ENCODE data around the gene ZFPL1. TPM values are rescaled to one million over a fixed set of nuclear protein-coding genes. Genes with fewer than 3 reads are reported as not detected.

ZFPL1 gene
- total RNA-seq, 4 donors from 2014 or later: 26.3 to 43.9 (median 33.3) TPM

GRCh38 chr11:65129649-65130441 is 45.8 kb downstream of the ZFPL1 start:
- H3K9me3 ChIP-seq: no peaks in the 10 kb centered on the region
- 67% methylated on average over 1 of the region's 13 CpGs; no CpG with 5 or more reads in 1 of the 2 donors for WGBS, 2 donors (ENCODE audit: low coverage in 1 of 2)
- peaks cover 0 to 83% of the 10 kb centered on the region in 2 donors for H3K36me3 ChIP-seq
- no peaks in the 10 kb centered on the region for H3K27me3 ChIP-seq
- TF ChIP-seq POLR2AphosphoS5 (IDR thresholded peaks at IDR 0.05): no peak
- TF ChIP-seq POLR2A (IDR thresholded peaks at IDR 0.05): no peak
- no peak for TF ChIP-seq CTCF (IDR thresholded peaks at IDR 0.05)
- no peak for TF ChIP-seq EP300 (IDR thresholded peaks at IDR 0.05)
- peaks cover 0 to 29% (median 11%) of the 10 kb centered on the region in 3 donors for H3K4me1 ChIP-seq
- H3K4me3 ChIP-seq: no peak overlapping the region
- no peak for ATAC-seq
- H3K27ac ChIP-seq: no peak overlapping the region

GRCh38 chr11:65130631-65131416 is 46.8 kb downstream of the ZFPL1 start:
- TF ChIP-seq POLR2AphosphoS5 (IDR thresholded peaks at IDR 0.05): no peak
- TF ChIP-seq EP300 (IDR thresholded peaks at IDR 0.05): no peak
- TF ChIP-seq CTCF (IDR thresholded peaks at IDR 0.05): no peak
- no peak for TF ChIP-seq POLR2A (IDR thresholded peaks at IDR 0.05)
- no peak for ATAC-seq
- Histone ChIP-seq H3K27ac (no peak overlapping the region), H3K27me3 (no peaks in the 10 kb centered on the region), H3K9me3 (no peaks in the 10 kb centered on the region), H3K4me1 (peaks cover 0 to 36% (median 11%) of the 10 kb centered on the region in 3 donors), H3K36me3 (peaks cover 0 to 73% of the 10 kb centered on the region in 2 donors), H3K4me3 (no peak overlapping the region)
- 75 to 82% methylated on average over 3 to 6 of the region's 19 CpGs for WGBS, 2 donors (ENCODE audit: low coverage in 1 of 2)

GRCh38 chr11:65131417-65131776 is 47.4 kb downstream of the ZFPL1 start:
- no peak overlapping the region for H3K27ac ChIP-seq
- no peaks in the 10 kb centered on the region for H3K9me3 ChIP-seq
- H3K4me1 ChIP-seq: peaks cover 0 to 42% (median 11%) of the 10 kb centered on the region in 3 donors
- no peak overlapping the region for H3K4me3 ChIP-seq
- WGBS, 2 donors (ENCODE audit: low coverage in 1 of 2): 57% methylated on average over 3 of the region's 3 CpGs; no CpG with 5 or more reads in 1 of the 2 donors
- ATAC-seq: no peak
- H3K36me3 ChIP-seq: peaks cover 0 to 67% of the 10 kb centered on the region in 2 donors
- no peak for TF ChIP-seq POLR2AphosphoS5 (IDR thresholded peaks at IDR 0.05)
- no peak for TF ChIP-seq CTCF (IDR thresholded peaks at IDR 0.05)
- no peaks in the 10 kb centered on the region for H3K27me3 ChIP-seq

- Histone ChIP-seq H3K27me3 (no peaks in the 10 kb centered on the region), H3K4me3 (no peak overlapping the region), H3K9me3 (no peaks in the 10 kb centered on the region), H3K27ac (no peak overlapping the region), H3K4me1 (peaks cover 0 to 43% (median 11%) of the 10 kb centered on the region in 3 donors), H3K36me3 (peaks cover 0 to 62% of the 10 kb centered on the region in 2 donors)
- TF ChIP-seq EP300 (IDR thresholded peaks at IDR 0.05): no peak
- no peak for ATAC-seq
- WGBS, 2 donors (ENCODE audit: low coverage in 1 of 2): 56 to 77% methylated on average over 4 to 5 of the region's 6 CpGs
Observed at GRCh38 chr11:65131895-65132237, 47.8 kb downstream of the ZFPL1 start.

- H3K27ac ChIP-seq: peak overlapping the region in 2 of 4 donors; percentile 95 to 97
Observed at GRCh38 chr11:65132238-65132987, 48.4 kb downstream of the ZFPL1 start.

More at GRCh38 chr11:65132238-65132987, 48.4 kb downstream of the ZFPL1 start:
- TF ChIP-seq EP300 (IDR thresholded peaks at IDR 0.05) (no peak), CTCF (IDR thresholded peaks at IDR 0.05) (no peak), POLR2AphosphoS5 (IDR thresholded peaks at IDR 0.05) (no peak), POLR2A (IDR thresholded peaks at IDR 0.05) (no peak)
- WGBS, 2 donors (ENCODE audit: low coverage in 1 of 2): 0 to 20% methylated on average over 1 of the region's 10 CpGs
- Histone ChIP-seq H3K4me1 (peaks cover 0 to 43% (median 11%) of the 10 kb centered on the region in 3 donors), H3K9me3 (no peaks in the 10 kb centered on the region), H3K36me3 (peaks cover 0 to 57% of the 10 kb centered on the region in 2 donors), H3K4me3 (peak overlapping the region in 1 of 2 donors; percentile 84), H3K27me3 (no peaks in the 10 kb centered on the region)
- ATAC-seq: no peak

Measured in gastroesophageal sphincter (tissue), 4 donors.